HG03571 (cell line): ENCODE data around the gene GRAMD4.
"Not testable (repeated sequence)": the region's sequence is repeated elsewhere in the genome, so short reads cannot be mapped to it uniquely, and the experiment has no call there.

Experiments
- ATAC-seq: cut with Tn5 transposase; IDR thresholded peaks from one replicate; pipeline ENCODE4 v1.9.1; 2021; ENCODE audit not compliant: unreplicated experiment

The GRAMD4 gene

GRCh38 chr22:46634973-46635685 lies 14.9 kb downstream of the GRAMD4 start:
- ATAC-seq = not testable (repeated sequence)

- no peak for ATAC-seq
Observed at GRCh38 chr22:46635756-46636155, 15.6 kb downstream of the GRAMD4 start.

GRCh38 chr22:46636221-46637002 lies 16.2 kb downstream of the GRAMD4 start:
- ATAC-seq = no peak

- ATAC-seq = no peak
Observed at GRCh38 chr22:46637711-46638600, 17.8 kb downstream of the GRAMD4 start.

- no peak for ATAC-seq
Observed at GRCh38 chr22:46638601-46639431, 18.6 kb downstream of the GRAMD4 start.

GRCh38 chr22:46639843-46640242 lies 19.7 kb downstream of the GRAMD4 start:
- no peak for ATAC-seq

GRCh38 chr22:46640293-46641055 lies 20.3 kb downstream of the GRAMD4 start:
- ATAC-seq = no peak

- no peak for ATAC-seq
Observed at GRCh38 chr22:46641811-46642266, 21.7 kb downstream of the GRAMD4 start.

GRCh38 chr22:46642840-46643480 lies 22.8 kb downstream of the GRAMD4 start:
- ATAC-seq = not testable (repeated sequence)

GRCh38 chr22:46646531-46647215 lies 26.5 kb downstream of the GRAMD4 start:
- no peak for ATAC-seq

- ATAC-seq = not testable (repeated sequence)
Observed at GRCh38 chr22:46648225-46648820, 28.1 kb downstream of the GRAMD4 start.

- no peak for ATAC-seq
Observed at GRCh38 chr22:46649141-46650077, 29.2 kb downstream of the GRAMD4 start.

- no peak for ATAC-seq
Observed at GRCh38 chr22:46650078-46650810, 30.1 kb downstream of the GRAMD4 start.

- ATAC-seq = no peak
Observed at GRCh38 chr22:46651316-46651715, 31.1 kb downstream of the GRAMD4 start.

- ATAC-seq = no peak
Observed at GRCh38 chr22:46652081-46652846, 32.1 kb downstream of the GRAMD4 start.
